KMS-11 (cell line): Measurements from ENCODE around the gene EFNA3.
"Not testable (repeated sequence)": the region's sequence is repeated elsewhere in the genome, so short reads cannot be mapped to it uniquely, and the experiment has no call there.

Experiments used
- H2AFZ ChIP-seq: fragments of 200-600 bp; sonication (generic); 2 replicates; pipeline ENCODE4 v1.6.1; 2016; ENCODE audit warnings: antibody characterized with exemption, mixed run types, low read depth
- H3K27ac ChIP-seq: fragments of 200-600 bp; sonication (generic); 2 replicates; pipeline ENCODE4 v1.6.1; 2016; ENCODE audit warnings: mild to moderate bottlenecking, mixed run types
- H3K27me3 ChIP-seq: fragments of 200-600 bp; sonication (generic); 2 replicates; pipeline ENCODE4 v1.6.1; 2017; ENCODE audit warnings: mild to moderate bottlenecking, low read depth, mixed run types, moderate library complexity; ENCODE audit not compliant: insufficient read depth
- H3K36me3 ChIP-seq: fragments of 200-600 bp; sonication (generic); 2 replicates; pipeline ENCODE4 v1.6.1; 2017; ENCODE audit warnings: mild to moderate bottlenecking, mixed run types; ENCODE audit not compliant: insufficient read depth
- H3K4me1 ChIP-seq: fragments of 200-600 bp; sonication (generic); 2 replicates; pipeline ENCODE4 v1.6.1; 2016; ENCODE audit warnings: mild to moderate bottlenecking, low read depth, mixed run types; ENCODE audit not compliant: poor library complexity, severe bottlenecking
- H3K4me2 ChIP-seq: fragments of 200-600 bp; sonication (generic); 2 replicates; pipeline ENCODE4 v1.7.0; 2016; ENCODE audit warnings: mild to moderate bottlenecking, mixed run types
- H3K4me3 ChIP-seq: fragments of 200-600 bp; sonication (generic); IDR thresholded peaks from 2 replicates; pipeline ENCODE4 v1.6.1; 2017; ENCODE audit warnings: low read depth, low read length, mixed read lengths; ENCODE audit not compliant: insufficient read depth
- H3K79me2 ChIP-seq: fragments of 200-600 bp; sonication (generic); 2 replicates; pipeline ENCODE4 v1.6.1; 2016; ENCODE audit warnings: low read depth, mixed run types; ENCODE audit not compliant: insufficient read depth
- H3K9ac ChIP-seq: fragments of 200-600 bp; sonication (generic); 2 replicates; pipeline ENCODE4 v1.6.1; 2016; ENCODE audit warnings: mild to moderate bottlenecking, mixed run types
- H4K20me1 ChIP-seq: fragments of 200-600 bp; sonication (generic); 2 replicates; pipeline ENCODE4 v1.6.1; 2016; ENCODE audit warnings: mild to moderate bottlenecking, mixed run types; ENCODE audit not compliant: insufficient read depth
- CTCF ChIP-seq: fragments of 200-600 bp; sonication (generic); conservative IDR thresholded peaks from 2 replicates; pipeline ENCODE4 v1.6.1; 2017; ENCODE audit warnings: low read depth, mild to moderate bottlenecking, antibody characterized with exemption, low read length, moderate library complexity, mixed read lengths

The EFNA3 gene

DNA sequence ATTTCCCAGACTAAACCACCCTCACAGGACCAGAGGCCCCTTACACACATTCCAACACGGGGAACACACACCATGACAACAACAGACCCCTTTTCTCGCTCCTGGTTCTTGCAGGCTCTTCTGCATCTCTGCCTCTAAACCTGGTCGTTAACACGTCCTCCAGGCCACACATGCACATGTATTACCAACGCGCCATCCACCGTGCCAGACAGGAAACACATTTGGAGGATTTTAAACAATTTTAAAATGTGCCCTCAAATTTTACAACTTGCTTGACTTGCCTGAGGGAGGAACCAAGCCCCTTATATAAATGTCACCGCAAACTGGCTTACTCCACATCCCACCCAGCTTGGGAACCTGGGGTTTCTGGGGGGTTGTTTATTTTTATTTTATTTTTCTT lies 32.2 kb downstream of the EFNA3 start:
- H3K79me2 ChIP-seq = no peaks in the 10 kb centered on the region
- no peak overlapping the region for H3K27ac ChIP-seq
- no peak overlapping the region for H3K9ac ChIP-seq
- no peak overlapping the region for H3K4me2 ChIP-seq
- H3K4me1 ChIP-seq = no peaks in the 10 kb centered on the region
- no peak for TF ChIP-seq CTCF
- no peak overlapping the region for H2AFZ ChIP-seq
- H3K27me3 ChIP-seq = peaks cover 3% of the 10 kb centered on the region; the same call in 1 of the 2 replicates
- H3K36me3 ChIP-seq = no peaks in the 10 kb centered on the region
- H3K4me3 ChIP-seq = no peak overlapping the region
- no peaks in the 10 kb centered on the region for H4K20me1 ChIP-seq

DNA sequence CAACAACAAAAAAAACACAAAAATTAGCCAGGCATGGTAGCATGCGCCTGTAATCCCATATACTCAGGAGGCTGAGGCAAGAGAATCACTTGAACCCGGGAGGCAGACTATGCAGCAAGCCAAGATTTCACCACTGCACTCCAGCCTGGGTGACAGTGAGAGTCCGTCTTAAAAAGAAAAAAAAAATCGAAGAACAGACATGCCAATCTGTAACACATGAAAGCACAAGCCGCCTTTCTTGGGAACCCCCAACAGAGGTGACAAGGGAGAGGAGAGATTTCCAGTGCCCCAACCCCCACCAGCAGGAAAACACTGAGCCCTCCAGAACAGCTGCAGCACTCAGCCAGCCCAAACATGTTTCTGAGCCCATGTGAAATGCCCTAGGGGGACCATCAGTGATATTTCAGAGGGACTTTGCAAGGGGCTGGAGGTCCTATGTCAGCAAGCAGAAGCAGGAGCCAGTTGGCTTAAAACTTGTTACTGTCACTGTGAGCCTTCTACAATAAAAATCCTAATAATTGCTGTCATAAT lies 34.9 kb downstream of the EFNA3 start:
- Histone ChIP-seq H2AFZ (no peak overlapping the region), H3K79me2 (no peaks in the 10 kb centered on the region), H4K20me1 (no peaks in the 10 kb centered on the region), H3K9ac (no peak overlapping the region), H3K36me3 (no peaks in the 10 kb centered on the region), H3K27ac (no peak overlapping the region), H3K4me2 (no peak overlapping the region), H3K27me3 (peaks cover 16% of the 10 kb centered on the region), H3K4me3 (no peak overlapping the region), H3K4me1 (peaks cover 12% of the 10 kb centered on the region)
- no peak for TF ChIP-seq CTCF

DNA sequence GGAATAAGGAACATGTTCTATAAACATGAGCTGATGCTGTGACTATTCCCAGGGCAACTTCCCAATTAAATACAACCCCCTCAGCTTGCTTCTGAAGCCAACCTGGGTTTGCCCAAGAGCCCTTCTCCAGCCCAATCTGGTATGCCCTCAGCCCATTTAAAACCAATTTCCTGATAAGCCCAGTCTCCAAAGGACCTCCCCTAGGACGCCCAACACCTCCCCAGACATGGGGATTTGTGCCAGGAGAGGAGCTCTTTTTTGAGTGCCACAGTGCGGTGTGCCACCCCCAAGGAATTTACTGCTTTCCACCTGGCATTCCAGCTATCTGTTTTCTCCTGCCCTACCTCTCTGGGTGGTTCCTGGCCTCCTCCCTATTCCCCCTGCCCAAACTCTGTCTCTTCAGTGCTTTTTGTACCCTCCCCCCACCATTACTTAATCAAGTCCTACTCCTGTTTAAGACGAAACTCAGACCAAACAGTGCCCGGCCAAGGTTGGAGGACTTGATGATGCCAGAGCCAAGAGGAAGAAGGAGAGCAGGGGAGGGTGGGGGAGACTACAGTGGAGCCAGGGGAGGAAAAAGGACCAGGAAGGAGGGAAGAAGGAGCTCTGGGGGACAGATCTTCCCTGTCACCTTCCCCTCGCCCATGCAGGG lies 37.6 kb downstream of the EFNA3 start:
- Histone ChIP-seq H3K9ac (no peak overlapping the region), H3K4me2 (no peak overlapping the region), H3K4me3 (no peak overlapping the region), H3K79me2 (no peaks in the 10 kb centered on the region), H3K4me1 (peaks cover 16% of the 10 kb centered on the region), H3K36me3 (no peaks in the 10 kb centered on the region), H4K20me1 (no peaks in the 10 kb centered on the region), H3K27ac (no peak overlapping the region), H2AFZ (no peak overlapping the region), H3K27me3 (peaks cover 43% of the 10 kb centered on the region)
- TF ChIP-seq CTCF = no peak

DNA sequence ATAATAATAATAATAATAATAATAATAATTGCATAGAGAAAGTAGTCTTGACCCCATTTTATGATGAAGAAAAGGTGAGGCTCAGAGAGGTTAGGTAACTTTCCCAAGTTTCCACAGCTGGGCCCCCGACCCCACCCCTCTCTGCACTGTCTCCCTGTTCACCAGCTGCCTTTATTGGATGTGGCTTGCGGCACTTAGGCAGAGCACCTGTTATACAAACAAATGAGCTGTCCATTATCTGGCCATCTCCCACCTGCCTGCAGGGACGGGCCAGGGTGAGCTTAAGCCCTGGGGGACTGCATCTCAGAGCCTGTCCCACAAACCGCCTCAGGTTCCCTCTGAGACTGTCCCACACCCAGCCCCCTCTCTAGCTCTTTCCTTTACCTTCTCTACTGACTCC lies 39.0 kb downstream of the EFNA3 start:
- no peak overlapping the region for H3K9ac ChIP-seq
- H3K4me3 ChIP-seq = no peak overlapping the region
- H3K36me3 ChIP-seq = no peaks in the 10 kb centered on the region
- H3K4me1 ChIP-seq = peaks cover 16% of the 10 kb centered on the region
- TF ChIP-seq CTCF = no peak
- H3K27ac ChIP-seq = no peak overlapping the region
- no peaks in the 10 kb centered on the region for H4K20me1 ChIP-seq
- no peaks in the 10 kb centered on the region for H3K79me2 ChIP-seq
- H3K27me3 ChIP-seq = peaks cover 57% of the 10 kb centered on the region
- H2AFZ ChIP-seq = peak overlapping the region; percentile 6; the same call in 1 of the 2 replicates
- peak overlapping the region; percentile 67 for H3K4me2 ChIP-seq

- H3K4me2 ChIP-seq = peak overlapping the region; percentile 67
Observed at GRCh38 chr1:155118090-155118489, 39.5 kb downstream of the EFNA3 start.

More at GRCh38 chr1:155118090-155118489, 39.5 kb downstream of the EFNA3 start:
- not testable (repeated sequence) for H3K79me2 ChIP-seq, H4K20me1 ChIP-seq, H3K9ac ChIP-seq, H3K4me3 ChIP-seq, H3K27ac ChIP-seq, H3K36me3 ChIP-seq
- Histone ChIP-seq H3K27me3 (peaks cover 62% of the 10 kb centered on the region), H3K4me1 (peaks cover 16% of the 10 kb centered on the region), H2AFZ (peak overlapping the region; percentile 6; the same call in 1 of the 2 replicates)
